ENCODE results near the gene HTRA1.

- no peak for TF ChIP-seq CTCF (IDR thresholded peaks at IDR 0.05)
- no peak for TF ChIP-seq POLR2AphosphoS5 (IDR thresholded peaks at IDR 0.05; ENCODE audit: low read depth, low read length)
- no peak for TF ChIP-seq JUND (IDR thresholded peaks at IDR 0.05)
- TF ChIP-seq GABPA (IDR thresholded peaks at IDR 0.05; ENCODE audit: low read depth): no peak
- TF ChIP-seq RAD21 (IDR thresholded peaks at IDR 0.05; ENCODE audit: low read length): no peak
Measured at GRCh38 chr10:122530177-122530576, 68.8 kb downstream of the HTRA1 start.

Data from SK-N-SH (cell line).